ENCODE data around the gene PSD2. TPM values are rescaled to one million over a fixed set of nuclear protein-coding genes. Genes with fewer than 3 reads are reported as not detected.

PSD2 gene
- total and polyA plus RNA-seq, 2 of the 13 experiments (the other 11 are each of a cell fraction or from before 2014, with no cell fraction given): 0.07 TPM; not detected in 1

GRCh38 chr5:139794067-139794846 lies 1.4 kb upstream of the PSD2 start:
- ATAC-seq: no peak
- 46% methylated on average over 6 of the region's 6 CpGs for WGBS (ENCODE audit: low lambda C conversion rate)
- intact Hi-C loops (cut with micrococcal nuclease; ENCODE audit: unreplicated experiment) (no loop called here), in situ Hi-C loops (cut with HindIII; ENCODE audit: extremely low pct_ligation_motif_present, low pct_unique_long_range_greater_than_20kb) (no loop called here)
- ChIA-PET POLR2A (no interaction called here), CTCF (ENCODE audit: low intra/inter-chr PET ratio, low total read pairs) (no interaction called here)
- no peak overlapping the region for H3K4me3 ChIP-seq (replicated peaks in 1 of 3; ENCODE audit: insufficient read depth in 1 of 3, low read depth in 2 of 3, low read length in 3 of 3)
- H4K20me1 ChIP-seq (ENCODE audit: insufficient read depth, low read length): no peaks in the 10 kb centered on the region
- no peak overlapping the region for H2AFZ ChIP-seq (ENCODE audit: low read length)
- no peak for DNase-seq (ENCODE audit: low spot score)
- TF ChIP-seq, protein P1, sequence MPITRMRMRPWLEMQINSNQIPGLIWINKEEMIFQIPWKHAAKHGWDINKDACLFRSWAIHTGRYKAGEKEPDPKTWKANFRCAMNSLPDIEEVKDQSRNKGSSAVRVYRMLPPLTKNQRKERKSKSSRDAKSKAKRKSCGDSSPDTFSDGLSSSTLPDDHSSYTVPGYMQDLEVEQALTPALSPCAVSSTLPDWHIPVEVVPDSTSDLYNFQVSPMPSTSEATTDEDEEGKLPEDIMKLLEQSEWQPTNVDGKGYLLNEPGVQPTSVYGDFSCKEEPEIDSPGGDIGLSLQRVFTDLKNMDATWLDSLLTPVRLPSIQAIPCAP (CRISPR knock-in tag; IDR thresholded peaks at IDR 0.05; ENCODE audit: low read depth): no peak
- peak; percentile 67 for TF ChIP-seq ZNF629 (CRISPR knock-in tag; conservative IDR thresholded peaks at IDR 0.05)
- FAIRE-seq: no peak
- no peak overlapping the region for H3K9ac ChIP-seq (ENCODE audit: insufficient read depth, low read depth, low read length)
- no peaks in the 10 kb centered on the region for H3K79me2 ChIP-seq (ENCODE audit: insufficient read depth, low read length)
- H3K27ac ChIP-seq (ENCODE audit: extremely low read length, insufficient read depth, low read length): no peak overlapping the region
- no peaks in the 10 kb centered on the region; the same call in 1 of the 2 replicates for H3K4me1 ChIP-seq (ENCODE audit: insufficient read depth, low read length)
- no peak overlapping the region for H3K4me2 ChIP-seq (ENCODE audit: low read depth, low read length)
- no peaks in the 10 kb centered on the region for H3K9me3 ChIP-seq (ENCODE audit: low read length)
- BruUV-seq (replicated peaks): no TSS peak
- no peaks in the 10 kb centered on the region for H3K36me3 ChIP-seq (replicated peaks in 1 of 2; ENCODE audit: control insufficient read depth in 1 of 2, insufficient read depth in 2 of 2, low read length in 2 of 2)
- peaks cover 10 to 57% of the 10 kb centered on the region in 2 experiments for H3K27me3 ChIP-seq (ENCODE audit: control insufficient read depth in 1 of 2, insufficient read depth in 2 of 2, low read length in 2 of 2)

GRCh38 chr5:139796061-139796806 lies 626 bp downstream of the PSD2 start:
- H3K27ac ChIP-seq (ENCODE audit: extremely low read length, insufficient read depth, low read length): no peak overlapping the region

More at GRCh38 chr5:139796061-139796806, 626 bp downstream of the PSD2 start:
- BruUV-seq (replicated peaks): no TSS peak
- H3K4me1 ChIP-seq (ENCODE audit: insufficient read depth, low read length): no peaks in the 10 kb centered on the region; the same call in 1 of the 2 replicates
- H3K36me3 ChIP-seq (replicated peaks in 1 of 2; ENCODE audit: control insufficient read depth in 1 of 2, insufficient read depth in 2 of 2, low read length in 2 of 2): no peaks in the 10 kb centered on the region
- H3K9me3 ChIP-seq (ENCODE audit: low read length): no peaks in the 10 kb centered on the region
- no peak overlapping the region for H3K4me3 ChIP-seq (replicated peaks in 1 of 3; ENCODE audit: insufficient read depth in 1 of 3, low read depth in 2 of 3, low read length in 3 of 3)
- H2AFZ ChIP-seq (ENCODE audit: low read length): no peak overlapping the region
- TF ChIP-seq NCOA2 (CRISPR knock-in tag; IDR thresholded peaks at IDR 0.05) (no peak), EZH2 (conservative IDR thresholded peaks at IDR 0.05; ENCODE audit: low read depth, low read length) (peak; percentile 73; the same call in 1 of the 2 replicates)
- H3K9ac ChIP-seq (ENCODE audit: insufficient read depth, low read depth, low read length): no peak overlapping the region
- no peak overlapping the region for H3K4me2 ChIP-seq (ENCODE audit: low read depth, low read length)
- ATAC-seq (no peak), FAIRE-seq (no peak), DNase-seq (ENCODE audit: low spot score) (no peak)
- CTCF ChIA-PET (ENCODE audit: low intra/inter-chr PET ratio, low total read pairs): no interaction called here
- H4K20me1 ChIP-seq (ENCODE audit: insufficient read depth, low read length): no peaks in the 10 kb centered on the region
- POLR2A ChIA-PET: no interaction called here
- H3K27me3 ChIP-seq (ENCODE audit: control insufficient read depth in 1 of 2, insufficient read depth in 2 of 2, low read length in 2 of 2): peaks cover 12 to 61% of the 10 kb centered on the region in 2 experiments
- intact Hi-C loops (cut with micrococcal nuclease; ENCODE audit: unreplicated experiment) (no loop called here), in situ Hi-C loops (cut with HindIII; ENCODE audit: extremely low pct_ligation_motif_present, low pct_unique_long_range_greater_than_20kb) (no loop called here)
- 8% methylated on average over 16 of the region's 47 CpGs for WGBS (ENCODE audit: low lambda C conversion rate)
- H3K79me2 ChIP-seq (ENCODE audit: insufficient read depth, low read length): no peaks in the 10 kb centered on the region

Data from HepG2 (cell line).